Gastrocnemius medialis (tissue), 4 donors: ENCODE data around the gene AXIN1. TPM values are rescaled to one million over a fixed set of nuclear protein-coding genes. Genes with fewer than 3 reads are reported as not detected.
A peak's percentile ranks its signal among the peaks of the same experiment; 100 is the strongest.
"Not testable (repeated sequence)": the region's sequence is repeated elsewhere in the genome, so short reads cannot be mapped to it uniquely, and the experiment has no call there.

Experiments
- ATAC-seq, 2 donors: fragments of 150-250 bp; one replicate each; pipeline ENCODE4 v1.9.1; 2016
- DNase-seq, 2 donors: peaks; one replicate each; pipeline ENCODE4 v3.0.0-alpha.2; 2019
- H3K27ac ChIP-seq, 4 donors: fragments of 200-600 bp; sonication (generic); 1 replicate in 1 of 4; 2 replicates in 3 of 4; pipeline ENCODE4 v1.5.1; 2016 to 2018; ENCODE audit warnings: mild to moderate bottlenecking in 2 of 4, moderate library complexity in 1 of 4
- H3K27me3 ChIP-seq, 3 donors: fragments of 200-600 bp; sonication (generic) in 2 of 3; 1 replicate in 1 of 3; 2 replicates in 2 of 3; pipeline versions ENCODE4 v1.5.1 to v1.6.0; 2016 to 2019; ENCODE audit warnings: mild to moderate bottlenecking in 1 of 3, moderate library complexity in 1 of 3
- H3K36me3 ChIP-seq, 2 donors: fragments of 200-600 bp; sonication (generic) in 1 of 2; one replicate each; pipeline ENCODE4 v1.5.1; 2017 to 2018
- H3K4me1 ChIP-seq, 2 donors: fragments of 200-600 bp; sonication (generic) in 1 of 2; one replicate each; pipeline ENCODE4 v1.5.1; 2016 to 2017; ENCODE audit warnings: mild to moderate bottlenecking in 2 of 2
- H3K4me3 ChIP-seq, 4 donors: fragments of 200-600 bp; sonication (generic) in 3 of 4; 1 replicate in 1 of 4; 2 replicates in 3 of 4; pipeline ENCODE4 v1.5.1; 2016 to 2019; ENCODE audit warnings: mild to moderate bottlenecking in 2 of 4
- H3K9me3 ChIP-seq, 3 donors: fragments of 200-600 bp; sonication (generic) in 2 of 3; 1 replicate in 1 of 3; 2 replicates in 2 of 3; pipeline ENCODE4 v1.5.1; 2016 to 2019
- POLR2A ChIP-seq, 2 donors: fragments of 450-650 bp; IDR thresholded peaks; one replicate each; pipeline ENCODE4 v1.6.1; 2017; ENCODE audit warnings: antibody characterized with exemption in 2 of 2, mild to moderate bottlenecking in 2 of 2, moderate library complexity in 2 of 2
- in situ Hi-C, 4 donors: fragments of 200-750 bp; cut with MboI; loops; one replicate each; pipeline versions ENCODE4 v1.15.0 to v1.8.0; 2017; ENCODE audit warnings: low sequenced_read_pairs in 4 of 4
- intact Hi-C: fragments of 100-400 bp; cut with DNase I; formaldehyde crosslinking; loops from one replicate; pipeline ENCODE4 v1.15.1; 2023; ENCODE audit warnings: low total_unique reads
- total RNA-seq, 4 donors: library from RNA; depleted of rRNA; stranded (reverse); fragments of >200 nt; gene quantifications; one replicate each; pipeline versions ENCODE4 v1.1.0 to v1.2.3, GENCODE V29; 2016
- TF ChIP-seq, protein P1 (sequence below), 5 experiments: fragments of 450-650 bp in 3 of 5; fragments of 200-600 bp in 2 of 5; sonication (generic) in 2 of 5; IDR thresholded peaks in 4 of 5; conservative IDR thresholded peaks in 1 of 5; 1 replicate in 4 of 5; 2 replicates in 1 of 5; pipeline ENCODE4 v1.5.1; 2016 to 2019; ENCODE audit warnings: antibody characterized with exemption in 5 of 5, mild to moderate bottlenecking in 3 of 5, moderate library complexity in 3 of 5

Gene AXIN1
- total RNA-seq, 4 donors from 2014 or later, result 27.1 to 41.9 (median 32.7) TPM

DNA sequence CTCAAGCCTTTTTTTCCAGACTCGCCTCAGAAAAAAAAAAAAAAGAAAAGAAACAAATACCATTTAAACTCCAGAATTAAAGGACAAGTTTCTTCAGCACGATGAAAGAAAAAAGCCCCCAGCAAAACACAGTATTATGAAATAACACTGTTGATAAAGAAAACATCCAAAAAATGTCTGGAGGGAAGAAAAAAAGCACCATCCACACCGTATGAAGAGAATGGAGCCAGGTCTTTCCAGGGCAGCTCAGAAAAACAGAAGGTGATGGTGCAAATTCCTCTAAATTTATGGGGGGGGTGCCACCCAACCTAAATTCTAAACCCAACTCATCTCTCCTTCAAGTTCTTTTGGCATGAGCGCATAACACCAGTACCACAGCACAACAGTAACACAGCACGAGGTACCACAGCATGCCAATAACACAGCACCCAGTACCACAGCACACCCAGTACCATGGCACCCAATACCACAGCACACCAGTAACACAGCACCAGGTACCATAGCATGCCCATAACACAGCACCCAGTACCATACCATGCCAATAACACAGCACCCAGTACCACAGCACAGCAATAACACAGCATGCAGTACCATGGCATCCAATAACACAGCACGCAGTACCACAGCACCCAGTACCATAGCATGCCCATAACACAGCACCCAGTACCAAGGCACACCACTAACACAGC lies 19.0 kb downstream of the AXIN1 start:
- Histone ChIP-seq H3K4me1 (peaks cover 13 to 15% of the 10 kb centered on the region in 2 donors), H3K9me3 (no peaks in the 10 kb centered on the region), H3K27me3 (no peaks in the 10 kb centered on the region), H3K36me3 (no peaks in the 10 kb centered on the region), H3K4me3 (no peak overlapping the region), H3K27ac (no peak overlapping the region)
- in situ Hi-C loops, result no loop called here
- ATAC-seq (no peak), DNase-seq (no peak)
- intact Hi-C loops, result no loop called here
- no peak for TF ChIP-seq POLR2A (IDR thresholded peaks at IDR 0.05)

DNA sequence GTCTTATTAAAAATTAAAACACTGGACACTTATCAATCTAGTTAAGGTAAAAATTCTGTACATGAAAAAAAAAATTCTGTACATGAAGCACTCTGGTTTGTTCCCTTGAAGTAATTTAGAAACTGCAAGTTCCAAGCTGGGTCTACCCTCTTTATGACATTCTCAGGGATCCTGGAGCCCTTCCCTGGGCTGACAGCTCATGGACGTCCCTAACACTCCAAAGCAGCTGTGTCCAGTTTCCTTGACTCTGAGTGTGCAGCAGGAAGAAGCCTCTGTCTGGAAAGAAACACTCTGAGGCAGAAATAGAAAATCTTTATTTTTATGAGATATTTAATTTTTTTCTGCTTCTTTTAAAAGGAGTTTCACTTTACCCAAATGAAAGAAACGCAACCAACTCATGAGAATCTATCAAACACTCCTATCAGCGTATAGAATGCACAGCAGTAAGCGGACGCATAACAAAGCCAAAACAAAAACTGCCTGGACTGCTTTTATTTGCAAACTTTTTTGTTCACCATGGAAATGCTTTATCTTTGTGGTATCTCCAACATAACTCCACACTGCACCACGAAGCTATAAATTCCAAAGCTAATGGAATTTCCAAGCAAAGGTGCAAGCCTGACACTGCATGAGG lies 21.2 kb downstream of the AXIN1 start:
- in situ Hi-C loops, H3K9me3 ChIP-seq, ATAC-seq, intact Hi-C loops, H3K36me3 ChIP-seq, H3K4me3 ChIP-seq, H3K27me3 ChIP-seq, H3K27ac ChIP-seq, DNase-seq: not testable (repeated sequence)
- H3K4me1 ChIP-seq, result peaks cover 21 to 22% of the 10 kb centered on the region in 2 donors

DNA sequence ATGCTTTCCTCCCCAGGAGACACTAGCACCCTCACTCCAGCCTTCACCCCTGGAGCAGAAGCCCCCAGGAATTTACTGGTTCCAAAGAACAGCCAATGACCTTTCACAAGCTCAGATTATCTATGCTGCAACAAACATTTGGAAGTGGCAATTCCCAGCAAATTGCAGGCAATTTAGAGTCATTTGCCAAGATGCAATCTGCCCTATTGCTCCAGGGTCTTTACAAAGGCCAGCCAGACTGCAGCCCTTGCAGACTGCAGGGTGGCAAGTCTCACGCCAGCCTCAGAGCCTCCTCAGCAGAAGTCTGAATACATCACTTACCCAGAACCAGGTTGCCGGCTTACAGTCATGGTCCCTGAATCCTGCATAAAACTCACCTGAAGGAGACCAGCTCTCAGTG lies 21.8 kb downstream of the AXIN1 start:
- Histone ChIP-seq H3K9me3 (no peaks in the 10 kb centered on the region), H3K4me1 (peaks cover 21% of the 10 kb centered on the region in 2 donors), H3K27ac (no peak overlapping the region), H3K4me3 (no peak overlapping the region), H3K27me3 (no peaks in the 10 kb centered on the region), H3K36me3 (no peaks in the 10 kb centered on the region)
- intact Hi-C loops (no loop called here), in situ Hi-C loops (no loop called here)
- TF ChIP-seq, protein P1, sequence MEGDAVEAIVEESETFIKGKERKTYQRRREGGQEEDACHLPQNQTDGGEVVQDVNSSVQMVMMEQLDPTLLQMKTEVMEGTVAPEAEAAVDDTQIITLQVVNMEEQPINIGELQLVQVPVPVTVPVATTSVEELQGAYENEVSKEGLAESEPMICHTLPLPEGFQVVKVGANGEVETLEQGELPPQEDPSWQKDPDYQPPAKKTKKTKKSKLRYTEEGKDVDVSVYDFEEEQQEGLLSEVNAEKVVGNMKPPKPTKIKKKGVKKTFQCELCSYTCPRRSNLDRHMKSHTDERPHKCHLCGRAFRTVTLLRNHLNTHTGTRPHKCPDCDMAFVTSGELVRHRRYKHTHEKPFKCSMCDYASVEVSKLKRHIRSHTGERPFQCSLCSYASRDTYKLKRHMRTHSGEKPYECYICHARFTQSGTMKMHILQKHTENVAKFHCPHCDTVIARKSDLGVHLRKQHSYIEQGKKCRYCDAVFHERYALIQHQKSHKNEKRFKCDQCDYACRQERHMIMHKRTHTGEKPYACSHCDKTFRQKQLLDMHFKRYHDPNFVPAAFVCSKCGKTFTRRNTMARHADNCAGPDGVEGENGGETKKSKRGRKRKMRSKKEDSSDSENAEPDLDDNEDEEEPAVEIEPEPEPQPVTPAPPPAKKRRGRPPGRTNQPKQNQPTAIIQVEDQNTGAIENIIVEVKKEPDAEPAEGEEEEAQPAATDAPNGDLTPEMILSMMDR (IDR thresholded peaks at IDR 0.05 in 4 of 5, conservative IDR thresholded peaks at IDR 0.05 in 1 of 5), result no peak
- no peak for TF ChIP-seq POLR2A (IDR thresholded peaks at IDR 0.05)
- DNase-seq (no peak), ATAC-seq (no peak)

DNA sequence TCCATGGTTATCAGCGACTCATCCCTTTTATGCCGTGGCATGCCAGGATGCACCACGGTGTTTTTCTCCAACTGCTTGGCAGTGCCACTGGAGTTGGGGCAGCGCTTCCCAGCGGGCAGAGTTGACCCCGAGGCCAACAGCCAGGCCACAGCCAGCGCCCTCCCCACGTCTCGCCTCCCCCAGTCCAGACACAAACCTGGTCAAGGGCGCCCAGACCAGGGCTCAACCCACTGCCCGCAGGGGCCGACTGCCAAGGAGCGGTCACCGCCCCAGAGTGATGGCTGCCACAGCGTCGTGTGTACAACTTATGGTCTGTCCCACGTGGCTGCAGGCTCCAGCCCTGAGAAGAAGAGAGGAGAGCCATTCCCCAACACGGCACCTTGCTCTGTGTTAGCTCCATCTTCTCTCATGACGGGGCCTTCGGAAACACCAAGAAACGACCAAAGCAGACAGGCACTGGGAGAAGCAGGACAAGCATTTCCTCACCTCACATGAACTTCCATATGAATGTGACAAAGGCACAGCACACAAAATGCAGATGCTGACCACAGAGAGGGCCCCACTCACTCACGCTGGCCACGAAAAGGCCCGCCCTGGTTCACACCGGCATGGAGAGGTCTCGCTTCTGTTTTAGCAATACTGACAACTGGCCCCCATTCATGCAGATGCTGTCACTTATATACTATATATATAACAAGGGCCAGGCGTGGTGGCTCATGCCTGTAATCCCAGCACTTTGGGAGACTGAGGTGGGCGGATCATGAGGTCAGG lies 27.0 kb downstream of the AXIN1 start:
- intact Hi-C loops (no loop called here), in situ Hi-C loops (no loop called here)
- ATAC-seq, result no peak
- H3K27me3 ChIP-seq, result no peaks in the 10 kb centered on the region
- no peak for TF ChIP-seq POLR2A (IDR thresholded peaks at IDR 0.05)
- TF ChIP-seq, protein P1 (IDR thresholded peaks at IDR 0.05 in 4 of 5, conservative IDR thresholded peaks at IDR 0.05 in 1 of 5), result no peak
- H3K36me3 ChIP-seq, result no peaks in the 10 kb centered on the region
- H3K4me3 ChIP-seq, result peak overlapping the region in 1 of 4 donors; percentile 25
- peaks cover 12 to 17% of the 10 kb centered on the region in 2 donors for H3K4me1 ChIP-seq
- peak overlapping the region in 1 of 4 donors; percentile 14 for H3K27ac ChIP-seq
- no peaks in the 10 kb centered on the region for H3K9me3 ChIP-seq
- DNase-seq, result no peak

DNA sequence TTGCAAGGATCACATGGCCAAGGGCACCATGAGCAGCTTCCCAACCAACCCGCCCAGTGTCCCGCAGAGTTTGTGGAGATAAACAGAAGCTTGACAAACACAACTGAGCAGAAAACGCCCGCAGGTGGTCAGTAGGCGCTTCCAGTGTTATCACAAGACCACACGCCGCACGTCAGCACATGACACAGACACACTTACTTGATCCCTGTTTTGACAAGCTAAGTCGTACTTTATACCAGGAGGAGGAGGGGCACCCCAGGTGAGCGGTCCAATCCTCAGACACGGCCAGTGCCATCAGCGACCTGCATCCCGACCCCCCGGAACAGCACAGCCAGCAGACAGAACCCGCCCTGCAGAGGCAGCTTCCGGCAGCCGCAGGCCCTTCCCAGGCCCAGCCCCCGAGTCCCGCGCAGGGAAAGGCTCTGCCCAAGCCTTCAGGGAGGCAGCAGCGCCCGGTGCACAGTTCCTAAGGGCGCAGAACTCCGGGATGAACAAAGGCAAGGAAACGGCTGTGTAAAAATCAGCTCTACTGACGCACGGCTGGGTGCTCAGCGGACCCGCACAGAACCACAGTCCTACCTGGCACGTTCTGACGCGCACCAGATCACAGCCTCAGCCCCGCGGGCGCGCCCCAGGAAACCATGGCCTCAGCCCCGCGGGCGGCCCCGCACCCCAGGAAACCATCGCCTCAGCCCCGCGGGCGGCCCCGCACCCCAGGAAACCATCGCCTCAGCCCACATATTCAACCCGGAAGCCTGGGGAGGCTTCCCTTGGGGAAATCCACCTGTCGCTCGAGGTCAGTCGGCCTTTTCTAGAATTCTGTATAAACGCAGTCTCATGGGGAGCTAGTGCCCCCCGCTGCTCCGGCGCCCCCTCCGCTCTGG lies 27.8 kb downstream of the AXIN1 start:
- no peaks in the 10 kb centered on the region for H3K36me3 ChIP-seq
- H3K4me1 ChIP-seq, result peaks cover 12 to 17% of the 10 kb centered on the region in 2 donors
- intact Hi-C loops, result no loop called here
- TF ChIP-seq, protein P1 (IDR thresholded peaks at IDR 0.05 in 4 of 5, conservative IDR thresholded peaks at IDR 0.05 in 1 of 5), result no peak
- TF ChIP-seq POLR2A (IDR thresholded peaks at IDR 0.05), result no peak
- H3K4me3 ChIP-seq, result peak overlapping the region in 1 of 4 donors; percentile 25
- no peak for ATAC-seq
- DNase-seq, result no peak
- H3K27ac ChIP-seq, result peak overlapping the region in 1 of 4 donors; percentile 14
- H3K27me3 ChIP-seq, result no peaks in the 10 kb centered on the region
- H3K9me3 ChIP-seq, result no peaks in the 10 kb centered on the region
- in situ Hi-C loops, result no loop called here
